Measurements from ENCODE around the gene PLS3.
A peak's percentile ranks its signal among the peaks of the same experiment; 100 is the strongest.
"Not testable (repeated sequence)": the region's sequence is repeated elsewhere in the genome, so short reads cannot be mapped to it uniquely, and the experiment has no call there.

Gene PLS3

GRCh38 chrX:115616943-115617563 is 56.1 kb downstream of the PLS3 start:
- peak; percentile 83 for DNase-seq

DNA sequence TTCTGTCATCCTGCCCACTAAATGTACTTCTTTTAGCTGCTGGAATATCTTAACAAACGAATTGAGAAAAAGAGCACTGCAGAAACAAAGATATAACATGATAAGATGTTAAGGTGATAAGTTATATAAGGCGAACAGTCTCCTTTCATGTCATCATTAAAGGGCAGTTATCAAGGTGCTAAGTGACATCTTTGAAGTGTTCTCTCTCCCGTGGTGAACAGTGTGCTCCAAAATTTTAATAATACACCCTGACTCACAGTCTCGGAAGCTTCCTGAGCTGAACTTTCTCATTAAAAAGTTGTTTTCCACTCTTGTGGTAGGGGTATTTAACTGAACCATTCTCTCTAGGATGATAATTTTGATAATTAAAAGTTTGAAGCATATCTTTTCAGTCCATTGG is 61.6 kb downstream of the PLS3 start:
- DNase-seq, result no peak

DNA sequence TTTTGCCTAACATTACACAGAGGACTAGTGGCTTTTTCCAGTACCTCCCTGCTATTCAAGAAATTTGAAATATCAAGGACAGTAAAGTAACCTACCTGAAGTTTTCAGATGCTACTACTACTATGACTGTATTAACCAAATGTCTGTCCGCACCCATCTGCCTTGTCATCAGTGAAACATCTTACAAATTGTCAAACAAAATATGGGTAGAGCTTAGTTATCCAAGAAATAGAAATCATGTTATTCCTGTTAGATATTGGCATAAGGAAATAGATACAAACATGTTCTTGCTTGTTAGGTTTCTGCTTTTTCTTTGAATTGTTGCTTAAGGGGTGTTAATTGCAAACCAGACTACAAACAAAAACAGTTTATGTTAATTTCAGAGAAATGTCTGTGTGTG is 63.9 kb downstream of the PLS3 start:
- DNase-seq, result no peak

DNA sequence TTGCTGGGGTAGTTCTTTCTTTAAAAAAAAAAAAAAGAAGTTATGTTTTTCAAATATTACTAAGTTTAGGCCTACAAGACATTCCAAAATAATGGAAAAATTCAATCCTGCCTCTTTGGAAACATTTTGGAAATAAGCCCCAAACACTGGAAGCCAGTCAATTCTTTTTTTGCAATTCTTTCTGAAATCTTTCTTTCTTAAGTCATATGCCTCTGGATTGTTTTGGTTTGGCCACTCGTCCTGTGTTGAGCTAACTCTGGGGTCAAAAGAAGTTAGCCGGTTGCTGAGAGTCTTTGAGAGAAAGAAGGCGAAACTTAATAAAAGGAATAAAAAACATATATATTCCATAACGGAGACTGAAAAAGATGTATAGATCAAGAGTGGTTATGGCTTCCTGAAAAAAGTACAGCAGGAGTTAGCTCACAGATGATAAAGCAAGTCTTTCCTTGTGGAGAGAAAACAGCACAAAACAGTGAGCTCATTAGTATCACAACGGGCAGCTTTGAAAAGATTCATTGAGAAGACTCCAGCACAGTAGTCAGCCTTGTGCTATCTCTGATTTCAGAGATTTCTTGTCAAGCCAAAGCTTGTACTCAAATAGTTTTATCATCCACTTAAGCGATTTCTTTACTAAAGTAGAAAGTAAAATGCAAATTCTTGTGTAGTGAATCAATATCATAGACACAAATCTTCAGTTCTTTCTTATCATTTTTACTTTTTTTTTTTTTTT is 64.8 kb downstream of the PLS3 start:
- no peak for DNase-seq

DNA sequence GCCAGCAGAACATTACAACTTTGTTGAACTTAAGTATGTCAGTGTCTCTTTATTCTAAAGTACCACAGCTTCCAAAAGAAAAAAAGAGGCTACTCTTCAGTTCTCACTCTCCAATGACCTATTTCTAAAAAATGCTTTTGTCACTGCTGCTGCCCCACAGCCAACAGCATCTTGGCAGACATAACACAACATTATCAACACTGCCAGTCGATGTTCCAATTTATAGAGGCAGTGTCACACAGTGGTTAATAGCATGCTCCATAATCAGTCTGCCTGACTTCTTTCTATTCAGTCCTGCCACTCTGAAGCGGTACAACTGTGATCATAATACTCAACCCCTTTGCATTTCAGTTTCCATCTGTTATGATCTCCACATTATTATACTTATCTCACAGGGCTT is 69.2 kb downstream of the PLS3 start:
- DNase-seq, result no peak

GRCh38 chrX:115632455-115632854 is 71.5 kb downstream of the PLS3 start:
- no peak for DNase-seq

DNA sequence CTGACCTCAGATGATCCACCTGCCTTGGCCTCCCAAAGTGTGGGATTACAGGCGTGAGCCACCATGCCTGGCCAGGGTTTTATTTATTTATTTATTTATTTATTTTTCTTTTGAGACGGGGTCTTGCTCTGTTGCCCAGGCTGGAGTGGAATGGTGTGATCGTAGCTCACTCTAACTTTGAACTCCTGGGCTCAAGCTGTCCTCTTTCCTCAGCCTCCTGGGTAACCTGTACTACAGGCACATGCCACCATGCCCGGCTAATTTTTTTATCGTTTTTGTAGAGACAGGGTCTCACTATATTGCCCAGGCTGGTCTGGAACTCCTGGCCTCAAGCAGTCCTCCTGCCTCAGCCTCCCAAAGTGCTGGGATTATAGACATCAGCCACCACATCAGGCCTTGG is 72.4 kb downstream of the PLS3 start:
- DNase-seq, result not testable (repeated sequence)

DNA sequence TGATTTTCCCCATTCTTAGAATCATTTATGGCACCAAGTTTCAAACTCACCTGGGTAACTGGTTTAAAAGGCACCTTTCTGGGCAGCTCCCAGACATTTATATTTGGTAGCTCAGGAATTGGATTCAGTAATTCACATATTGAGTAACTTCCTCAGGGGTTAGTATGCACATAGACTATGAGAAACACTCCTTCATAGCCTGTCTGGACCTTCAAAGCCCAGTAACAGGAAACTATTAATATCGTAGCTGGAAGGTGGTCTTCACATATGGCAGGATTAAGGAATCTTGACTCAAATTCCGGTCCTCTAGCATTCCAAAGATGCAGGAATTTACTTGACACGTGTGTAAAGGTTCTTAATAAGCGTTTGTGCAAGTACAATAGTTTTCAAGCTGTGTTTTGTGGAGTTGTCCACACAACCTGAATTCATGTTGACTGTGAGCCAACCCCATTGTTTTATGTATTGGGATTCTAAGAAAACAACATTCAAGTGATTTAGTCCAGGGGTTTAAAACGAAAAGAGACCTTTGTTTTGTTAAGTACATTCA is 78.4 kb downstream of the PLS3 start:
- no peak for DNase-seq

DNA sequence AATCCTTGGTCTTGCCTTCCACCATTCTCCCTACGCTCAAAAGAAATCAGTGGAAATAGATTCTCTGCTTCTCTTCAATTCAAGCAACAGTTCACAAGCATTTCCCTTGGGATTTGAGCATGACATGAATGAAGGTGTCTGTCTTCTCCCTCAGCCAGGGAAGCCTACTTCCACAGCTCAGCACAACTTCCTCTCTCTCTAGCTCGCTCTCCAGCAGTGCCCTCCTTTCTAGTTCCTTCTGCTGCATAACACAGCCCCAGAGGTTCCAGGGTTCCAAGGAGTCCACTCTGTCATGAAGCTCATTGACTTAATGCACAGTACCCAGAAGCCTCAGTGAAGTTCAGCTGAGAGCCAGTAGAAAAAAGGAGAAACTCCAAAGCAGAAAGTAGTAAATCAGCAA is 81.3 kb downstream of the PLS3 start:
- DNase-seq, result no peak

GRCh38 chrX:115642895-115643530 is 82.0 kb downstream of the PLS3 start:
- DNase-seq, result peak; percentile 56

DNA sequence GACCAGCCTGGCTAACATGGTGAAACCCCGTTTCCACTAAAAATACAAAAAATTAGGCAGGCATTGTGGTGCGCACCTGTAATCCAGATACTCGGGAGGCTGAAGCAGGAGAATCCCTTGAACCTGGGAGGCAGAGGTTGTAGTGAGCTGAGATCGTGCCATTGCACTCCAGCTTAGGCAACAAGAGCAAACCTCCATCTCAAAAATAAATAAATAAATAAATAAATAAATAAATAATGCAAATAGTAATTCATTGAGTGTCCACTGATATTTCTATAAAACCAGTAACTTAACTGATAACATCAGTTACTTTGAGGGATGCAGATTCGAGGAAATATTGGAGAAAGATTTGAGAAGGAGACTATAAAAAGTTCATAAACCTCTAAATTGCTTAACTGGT is 83.4 kb downstream of the PLS3 start:
- not testable (repeated sequence) for DNase-seq

GRCh38 chrX:115649461-115650063 is 88.6 kb downstream of the PLS3 start:
- DNase-seq, result no peak

DNA sequence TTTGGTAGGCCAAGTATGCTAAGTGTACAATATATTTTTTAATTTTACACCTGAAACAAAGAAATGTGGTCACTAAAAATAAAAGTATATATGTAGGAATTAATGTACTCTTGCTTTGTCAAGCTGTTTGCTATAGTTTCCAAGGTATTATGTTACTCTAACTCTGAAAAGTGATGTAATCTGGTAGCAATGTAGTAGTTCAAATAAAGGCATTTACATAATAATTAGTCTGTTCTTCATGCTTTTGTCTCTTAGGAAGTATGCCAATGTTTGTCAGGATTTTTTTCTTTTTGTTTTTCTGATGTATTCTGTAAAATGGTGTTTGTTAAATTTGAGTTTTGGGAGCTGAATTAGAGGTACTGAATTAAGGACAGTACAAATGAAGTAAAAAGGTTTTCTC is 89.5 kb downstream of the PLS3 start:
- DNase-seq, result no peak

- DNase-seq, result peak; percentile 57
These were observed 89.9 kb downstream of the PLS3 start for GRCh38 chrX:115650916-115651315.

GRCh38 chrX:115652221-115652620 is 91.2 kb downstream of the PLS3 start:
- DNase-seq, result no peak

DNA sequence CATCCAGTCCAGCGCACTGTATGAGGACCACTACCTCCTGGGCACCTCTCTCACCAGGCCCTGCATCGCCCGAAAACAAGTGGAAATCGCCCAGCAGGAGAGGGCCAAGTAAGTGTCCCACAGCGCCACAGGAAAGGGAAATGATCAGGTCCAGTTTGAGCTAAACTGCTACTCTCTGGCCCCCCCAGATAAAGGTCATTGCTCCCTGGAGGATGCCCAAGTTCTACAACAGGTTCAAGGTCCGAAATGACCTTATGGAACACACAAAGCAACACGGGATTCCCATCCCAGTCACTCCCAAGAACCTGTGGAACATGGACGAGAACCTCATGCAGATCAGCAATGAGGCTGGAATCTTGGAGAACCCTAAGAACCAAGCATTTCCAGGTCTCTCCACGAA is 104.1 kb downstream of the PLS3 start:
- no peak for DNase-seq

GRCh38 chrX:115679460-115679859 is 118.5 kb downstream of the PLS3 start:
- DNase-seq, result no peak

DNA sequence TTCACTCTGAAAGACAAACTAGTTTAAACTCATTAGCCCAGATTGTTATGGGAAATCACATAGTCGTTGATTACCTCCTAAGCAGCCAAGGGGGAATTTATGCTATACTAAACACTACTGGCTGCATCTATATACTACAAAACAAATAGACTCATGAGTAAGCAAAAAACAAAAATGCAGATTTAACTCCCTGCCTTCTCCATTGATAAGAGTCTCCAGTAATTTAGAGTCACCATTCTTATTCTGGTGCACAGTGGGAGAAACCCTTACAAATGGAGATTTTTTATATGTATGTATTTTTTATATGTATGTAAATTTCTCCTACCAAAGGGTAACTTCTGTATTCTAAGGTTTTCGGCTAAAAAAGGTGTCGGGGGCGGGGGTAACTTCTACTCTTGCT is 126.6 kb downstream of the PLS3 start:
- DNase-seq, result no peak

GRCh38 chrX:115689931-115690330 is 129.0 kb downstream of the PLS3 start:
- no peak for DNase-seq

- DNase-seq, result peak; percentile 75
These were observed 129.7 kb downstream of the PLS3 start for GRCh38 chrX:115690511-115691216.

- no peak for DNase-seq
These were observed 132.5 kb downstream of the PLS3 start for GRCh38 chrX:115693476-115693875.

DNA sequence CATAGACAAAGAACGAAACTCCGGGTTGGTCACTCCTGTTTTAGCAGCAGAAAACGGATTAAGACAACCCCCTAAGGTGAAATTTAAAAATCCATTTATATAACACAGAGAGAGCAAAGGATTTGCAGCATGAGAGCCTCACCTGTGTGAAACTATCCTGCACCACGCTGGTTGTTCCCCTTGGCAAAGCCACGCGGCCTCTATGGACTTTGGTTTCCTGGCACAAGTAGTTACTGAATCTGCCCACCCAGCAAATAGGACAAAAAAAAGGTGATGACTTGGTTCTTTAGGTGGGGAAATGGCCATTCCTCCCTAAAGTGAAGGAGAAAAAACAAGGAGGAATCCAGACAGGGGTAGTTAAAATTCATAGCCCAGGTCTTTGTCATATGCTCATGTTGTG is 133.1 kb downstream of the PLS3 start:
- no peak for DNase-seq

- no peak for DNase-seq
These were observed 135.1 kb downstream of the PLS3 start for GRCh38 chrX:115696039-115696438.

Data from activated CD4-positive, alpha-beta T cell treated with anti-CD3 and anti-CD28 coated beads, Interleukin-10, Interleukin-2, amounts not matched to agents 100 ng/mL and 50 ng/mL, durations not matched to agents 16 hours and 8 hours (primary cell).